Transverse colon (tissue), 4 donors: Measurements from ENCODE around the gene MYO5B. TPM values are rescaled to one million over a fixed set of nuclear protein-coding genes. Genes with fewer than 3 reads are reported as not detected.

ENCODE experiments used
- DNase-seq: peaks from one replicate; pipeline ENCODE4 v3.0.0-alpha.2; 2019
- H3K27ac ChIP-seq, 4 donors: fragments of 200-600 bp; sonication (generic); 2 replicates each; pipeline ENCODE4 v1.5.1; 2016 to 2018; ENCODE audit warnings: inconsistent platforms in 4 of 4
- H3K27me3 ChIP-seq: fragments of 200-600 bp; sonication (generic); 2 replicates; pipeline ENCODE4 v1.5.1; 2017; ENCODE audit warnings: inconsistent platforms
- H3K36me3 ChIP-seq, 4 donors: fragments of 200-600 bp; sonication (generic); 2 replicates each; pipeline ENCODE4 v1.5.1; 2017 to 2019; ENCODE audit warnings: inconsistent platforms in 4 of 4
- H3K4me1 ChIP-seq, 4 donors: fragments of 200-600 bp; sonication (generic); 2 replicates each; pipeline ENCODE4 v1.5.1; 2017 to 2020; ENCODE audit warnings: inconsistent platforms in 4 of 4
- H3K4me3 ChIP-seq, 4 donors: fragments of 200-600 bp; sonication (generic); 1 replicate in 1 of 4; 2 replicates in 3 of 4; pipeline versions ENCODE4 v1.5.1 to v1.6.1; 2017 to 2019; ENCODE audit warnings: inconsistent platforms in 4 of 4
- H3K9me3 ChIP-seq, 2 donors: fragments of 200-600 bp; sonication (generic); 2 replicates each; pipeline ENCODE4 v1.5.1; 2017 to 2019; ENCODE audit warnings: inconsistent platforms in 2 of 2
- CTCF ChIP-seq, 5 experiments: fragments of 200-600 bp in 3 of 5; fragments of 450-650 bp in 2 of 5; sonication (generic) in 3 of 5; IDR thresholded peaks; 1 replicate in 2 of 5; 2 replicates in 3 of 5; pipeline ENCODE4 v1.5.1; 2016 to 2017; ENCODE audit warnings: antibody characterized with exemption in 5 of 5, inconsistent platforms in 3 of 5, mild to moderate bottlenecking in 2 of 5, moderate library complexity in 1 of 5
- EP300 ChIP-seq: sonication (generic); formaldehyde crosslinking; IDR thresholded peaks from one replicate; pipeline ENCODE4 v1.6.1; 2017; ENCODE audit warnings: antibody characterized with exemption, low read depth
- POLR2A ChIP-seq: fragments of 450-650 bp; IDR thresholded peaks from one replicate; pipeline ENCODE4 v1.6.1; 2016; ENCODE audit warnings: antibody characterized with exemption, mild to moderate bottlenecking, moderate library complexity
- POLR2AphosphoS5 ChIP-seq, 3 donors: sonication (generic); formaldehyde crosslinking; IDR thresholded peaks; one replicate each; pipeline ENCODE4 v1.6.1; 2016; ENCODE audit warnings: antibody characterized with exemption in 3 of 3
- WGBS, 2 donors: methylation state at CpG; one replicate each; pipeline ENCODE4 v1.1.5; 2018; ENCODE audit warnings: low coverage in 1 of 2; 5-methylcytosine and 5-hydroxymethylcytosine counted together
- in situ Hi-C, 4 donors: fragments of 200-750 bp; cut with MboI; loops; one replicate each; pipeline versions ENCODE4 v1.15.0 to v1.15.1; 2017; ENCODE audit warnings: low sequenced_read_pairs in 3 of 4, low pct_ligation_motif_present in 1 of 4, low pct_unique_long_range_greater_than_20kb in 1 of 4
- intact Hi-C: fragments of 100-400 bp; cut with DNase I; formaldehyde crosslinking; loops from one replicate; pipeline ENCODE4 v1.15.1; 2023; ENCODE audit warnings: low total_unique reads
- total RNA-seq, 4 donors: library from RNA; depleted of rRNA; stranded (reverse); fragments of >200 nt; gene quantifications; one replicate each; pipeline ENCODE4 v1.1.0, GENCODE V29; 2016

MYO5B gene
- total RNA-seq, 4 donors from 2014 or later, result 96.7 to 144 (median 114) TPM

- Histone ChIP-seq H3K4me1 (no peaks in the 10 kb centered on the region), H3K9me3 (no peaks in the 10 kb centered on the region), H3K27me3 (no peaks in the 10 kb centered on the region), H3K27ac (no peak overlapping the region), H3K36me3 (peaks cover 0 to 3% (median 0%) of the 10 kb centered on the region in 4 donors), H3K4me3 (no peak overlapping the region)
- in situ Hi-C loops (no loop called here), intact Hi-C loops (no loop called here)
- TF ChIP-seq POLR2A (no peak), POLR2AphosphoS5 (IDR thresholded peaks at IDR 0.05) (no peak), EP300 (no peak), CTCF (IDR thresholded peaks at IDR 0.05) (no peak)
- no peak for DNase-seq
- 78 to 84% methylated on average over 1 of the region's 1 CpG for WGBS, 2 donors
Measured at GRCh38 chr18:49875783-49876182, 319.2 kb downstream of the MYO5B start.

GRCh38 chr18:49875155-49875554, 319.8 kb downstream of the MYO5B start:
- TF ChIP-seq POLR2AphosphoS5 (IDR thresholded peaks at IDR 0.05) (no peak), CTCF (IDR thresholded peaks at IDR 0.05) (no peak), POLR2A (no peak), EP300 (no peak)
- H3K27me3 ChIP-seq, result no peaks in the 10 kb centered on the region
- intact Hi-C loops (no loop called here), in situ Hi-C loops (no loop called here)
- H3K9me3 ChIP-seq, result no peaks in the 10 kb centered on the region
- DNase-seq, result no peak
- no peak overlapping the region for H3K4me3 ChIP-seq
- peaks cover 0 to 3% (median 0%) of the 10 kb centered on the region in 4 donors for H3K36me3 ChIP-seq
- H3K27ac ChIP-seq, result no peak overlapping the region
- WGBS, 2 donors, result 93 to 100% methylated on average over 1 to 3 of the region's 3 CpGs
- no peaks in the 10 kb centered on the region for H3K4me1 ChIP-seq

- H3K36me3 ChIP-seq, result peaks cover 0 to 3% (median 0%) of the 10 kb centered on the region in 4 donors
- WGBS, 2 donors, result 65 to 80% methylated on average over 2 of the region's 2 CpGs
- intact Hi-C loops, result no loop called here
Measured at GRCh38 chr18:49874238-49874637, 320.7 kb downstream of the MYO5B start.

GRCh38 chr18:49869354-49869753, 325.6 kb downstream of the MYO5B start:
- Histone ChIP-seq H3K9me3 (no peaks in the 10 kb centered on the region), H3K36me3 (no peaks in the 10 kb centered on the region), H3K4me3 (no peak overlapping the region), H3K27me3 (no peaks in the 10 kb centered on the region), H3K27ac (no peak overlapping the region), H3K4me1 (no peaks in the 10 kb centered on the region)
- 72 to 100% methylated on average over 3 to 6 of the region's 6 CpGs for WGBS, 2 donors
- intact Hi-C loops (no loop called here), in situ Hi-C loops (loop anchor here in 2 of 4 donors (10.0 to 25.0 kb wide), 2 partner anchors 357 to 365 kb away; no protein-coding TSS in a partner anchor)
- TF ChIP-seq POLR2AphosphoS5 (IDR thresholded peaks at IDR 0.05) (no peak), CTCF (IDR thresholded peaks at IDR 0.05) (no peak), EP300 (no peak), POLR2A (no peak)
- no peak for DNase-seq

More at GRCh38 chr18:49874238-49874637, 320.7 kb downstream of the MYO5B start:
- Histone ChIP-seq H3K9me3 (no peaks in the 10 kb centered on the region), H3K4me3 (no peak overlapping the region), H3K27me3 (no peaks in the 10 kb centered on the region), H3K4me1 (no peaks in the 10 kb centered on the region), H3K27ac (no peak overlapping the region)
- TF ChIP-seq POLR2AphosphoS5 (IDR thresholded peaks at IDR 0.05) (no peak), POLR2A (no peak), EP300 (no peak), CTCF (IDR thresholded peaks at IDR 0.05) (no peak)
- in situ Hi-C loops, result loop anchor here in 1 of 4 donors (25.0 kb wide), 1 partner anchor 362 kb away; no protein-coding TSS in a partner anchor
- DNase-seq, result no peak
